ENCODE data around the gene KCTD14.
"Not testable (repeated sequence)": the region's sequence is repeated elsewhere in the genome, so short reads cannot be mapped to it uniquely, and the experiment has no call there.

Gene KCTD14

DNA sequence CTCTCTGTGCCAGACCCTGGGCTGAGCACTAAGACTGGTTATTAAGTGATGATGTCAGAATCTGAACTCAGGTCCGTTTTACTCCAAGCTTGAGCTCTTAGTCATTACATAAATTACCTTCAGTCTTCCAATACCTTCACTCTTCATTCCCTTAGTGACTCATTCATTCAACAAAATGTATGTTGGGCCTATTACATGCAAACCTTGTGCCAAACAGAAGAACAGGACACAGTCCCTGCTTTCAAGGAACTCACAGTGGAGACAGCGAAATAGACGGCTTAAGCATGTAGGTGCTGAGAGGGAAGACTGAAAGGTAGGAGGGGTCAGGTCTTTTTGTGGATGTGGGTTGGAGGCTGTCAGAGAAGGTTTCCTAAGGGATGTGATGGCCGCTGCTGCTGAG lies 3.3 kb downstream of the KCTD14 start:
- H3K27me3 ChIP-seq (ENCODE audit: insufficient read depth, low read depth) = no peaks in the 10 kb centered on the region
- H3K79me2 ChIP-seq (ENCODE audit: insufficient read depth, low read depth) = no peaks in the 10 kb centered on the region
- TF ChIP-seq, protein P1, sequence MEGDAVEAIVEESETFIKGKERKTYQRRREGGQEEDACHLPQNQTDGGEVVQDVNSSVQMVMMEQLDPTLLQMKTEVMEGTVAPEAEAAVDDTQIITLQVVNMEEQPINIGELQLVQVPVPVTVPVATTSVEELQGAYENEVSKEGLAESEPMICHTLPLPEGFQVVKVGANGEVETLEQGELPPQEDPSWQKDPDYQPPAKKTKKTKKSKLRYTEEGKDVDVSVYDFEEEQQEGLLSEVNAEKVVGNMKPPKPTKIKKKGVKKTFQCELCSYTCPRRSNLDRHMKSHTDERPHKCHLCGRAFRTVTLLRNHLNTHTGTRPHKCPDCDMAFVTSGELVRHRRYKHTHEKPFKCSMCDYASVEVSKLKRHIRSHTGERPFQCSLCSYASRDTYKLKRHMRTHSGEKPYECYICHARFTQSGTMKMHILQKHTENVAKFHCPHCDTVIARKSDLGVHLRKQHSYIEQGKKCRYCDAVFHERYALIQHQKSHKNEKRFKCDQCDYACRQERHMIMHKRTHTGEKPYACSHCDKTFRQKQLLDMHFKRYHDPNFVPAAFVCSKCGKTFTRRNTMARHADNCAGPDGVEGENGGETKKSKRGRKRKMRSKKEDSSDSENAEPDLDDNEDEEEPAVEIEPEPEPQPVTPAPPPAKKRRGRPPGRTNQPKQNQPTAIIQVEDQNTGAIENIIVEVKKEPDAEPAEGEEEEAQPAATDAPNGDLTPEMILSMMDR (conservative IDR thresholded peaks at IDR 0.05; ENCODE audit: low read depth, low read length) = no peak
- no peak overlapping the region for H2AFZ ChIP-seq (ENCODE audit: low read depth)
- H3K9ac ChIP-seq = no peak overlapping the region
- H3K4me3 ChIP-seq (IDR thresholded peaks at IDR 0.05; ENCODE audit: insufficient read depth, low read depth, low read length) = no peak overlapping the region
- no peak overlapping the region for H3K4me2 ChIP-seq
- H3K27ac ChIP-seq = no peak overlapping the region
- H3K36me3 ChIP-seq (ENCODE audit: insufficient read depth) = no peaks in the 10 kb centered on the region
- no peaks in the 10 kb centered on the region for H4K20me1 ChIP-seq (ENCODE audit: insufficient read depth)
- no peaks in the 10 kb centered on the region for H3K4me1 ChIP-seq (ENCODE audit: low read depth, poor library complexity, severe bottlenecking)

DNA sequence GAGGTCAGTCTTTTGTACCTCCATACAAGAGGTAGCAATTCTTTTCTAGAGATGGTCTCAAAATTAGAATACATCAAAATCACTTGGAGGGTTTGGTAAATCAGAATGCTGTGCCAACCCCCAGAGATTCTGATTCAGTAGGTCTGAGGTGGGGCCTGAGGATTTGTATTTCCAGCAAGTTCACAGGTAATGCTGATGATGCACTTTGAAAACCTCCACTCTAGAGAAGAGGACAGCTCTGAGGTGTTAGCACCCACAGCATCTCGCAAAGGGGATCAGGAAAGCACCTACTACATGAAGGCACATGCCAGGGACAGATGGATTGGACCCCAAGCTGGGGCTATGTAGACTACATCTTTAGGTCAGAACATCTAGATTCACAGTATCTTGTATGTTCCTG lies 7.2 kb downstream of the KCTD14 start:
- no peaks in the 10 kb centered on the region for H4K20me1 ChIP-seq (ENCODE audit: insufficient read depth)
- H3K4me2 ChIP-seq = no peak overlapping the region
- H3K36me3 ChIP-seq (ENCODE audit: insufficient read depth) = no peaks in the 10 kb centered on the region
- no peak overlapping the region for H3K9ac ChIP-seq
- no peaks in the 10 kb centered on the region for H3K27me3 ChIP-seq (ENCODE audit: insufficient read depth, low read depth)
- no peak overlapping the region for H3K27ac ChIP-seq
- no peak overlapping the region for H2AFZ ChIP-seq (ENCODE audit: low read depth)
- H3K79me2 ChIP-seq (ENCODE audit: insufficient read depth, low read depth) = no peaks in the 10 kb centered on the region
- TF ChIP-seq, protein P1 (conservative IDR thresholded peaks at IDR 0.05; ENCODE audit: low read depth, low read length) = no peak
- no peak overlapping the region for H3K4me3 ChIP-seq (IDR thresholded peaks at IDR 0.05; ENCODE audit: insufficient read depth, low read depth, low read length)
- no peaks in the 10 kb centered on the region for H3K4me1 ChIP-seq (ENCODE audit: low read depth, poor library complexity, severe bottlenecking)

GRCh38 chr11:78014937-78015520 lies 8.0 kb downstream of the KCTD14 start:
- H4K20me1 ChIP-seq (ENCODE audit: insufficient read depth); H2AFZ ChIP-seq (ENCODE audit: low read depth); H3K27ac ChIP-seq; H3K9ac ChIP-seq; H3K4me1 ChIP-seq (ENCODE audit: low read depth, poor library complexity, severe bottlenecking); H3K27me3 ChIP-seq (ENCODE audit: insufficient read depth, low read depth); H3K4me2 ChIP-seq; H3K4me3 ChIP-seq (IDR thresholded peaks at IDR 0.05; ENCODE audit: insufficient read depth, low read depth, low read length); H3K79me2 ChIP-seq (ENCODE audit: insufficient read depth, low read depth); H3K36me3 ChIP-seq (ENCODE audit: insufficient read depth): not testable (repeated sequence)

- H3K4me1 ChIP-seq (ENCODE audit: low read depth, poor library complexity, severe bottlenecking) = no peaks in the 10 kb centered on the region
- H3K9ac ChIP-seq = no peak overlapping the region
- H3K4me3 ChIP-seq (IDR thresholded peaks at IDR 0.05; ENCODE audit: insufficient read depth, low read depth, low read length) = no peak overlapping the region
- TF ChIP-seq, protein P1 (conservative IDR thresholded peaks at IDR 0.05; ENCODE audit: low read depth, low read length) = no peak
- no peaks in the 10 kb centered on the region for H4K20me1 ChIP-seq (ENCODE audit: insufficient read depth)
- no peaks in the 10 kb centered on the region for H3K27me3 ChIP-seq (ENCODE audit: insufficient read depth, low read depth)
- H3K4me2 ChIP-seq = no peak overlapping the region
- no peaks in the 10 kb centered on the region for H3K79me2 ChIP-seq (ENCODE audit: insufficient read depth, low read depth)
- no peak overlapping the region for H3K27ac ChIP-seq
- H3K36me3 ChIP-seq (ENCODE audit: insufficient read depth) = no peaks in the 10 kb centered on the region
- no peak overlapping the region for H2AFZ ChIP-seq (ENCODE audit: low read depth)
Observed at GRCh38 chr11:78011301-78011700, 11.8 kb downstream of the KCTD14 start.

DNA sequence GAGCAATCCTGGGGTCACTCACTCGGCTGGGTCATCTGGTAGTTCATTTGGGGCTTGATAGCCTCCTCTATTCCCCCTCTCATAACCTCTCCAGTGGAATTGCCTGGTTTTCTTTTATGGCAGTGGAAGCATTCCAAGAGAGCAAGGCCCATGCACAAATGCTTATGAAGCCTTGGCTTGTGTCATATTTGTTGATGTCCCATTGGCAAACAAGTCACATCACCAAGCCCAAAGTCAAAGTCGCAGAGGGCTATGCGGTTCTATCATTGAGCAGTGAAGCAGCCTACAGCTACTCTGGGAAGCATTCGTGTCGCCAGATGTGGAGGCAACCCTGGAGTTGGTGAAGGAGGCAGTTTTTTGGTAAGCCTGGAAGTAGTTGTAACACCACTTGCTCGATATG lies 12.3 kb downstream of the KCTD14 start:
- Histone ChIP-seq H3K79me2 (ENCODE audit: insufficient read depth, low read depth) (no peaks in the 10 kb centered on the region), H3K4me2 (no peak overlapping the region), H3K4me3 (IDR thresholded peaks at IDR 0.05; ENCODE audit: insufficient read depth, low read depth, low read length) (no peak overlapping the region), H3K27ac (no peak overlapping the region), H4K20me1 (ENCODE audit: insufficient read depth) (no peaks in the 10 kb centered on the region), H3K4me1 (ENCODE audit: low read depth, poor library complexity, severe bottlenecking) (no peaks in the 10 kb centered on the region), H3K9ac (no peak overlapping the region), H3K36me3 (ENCODE audit: insufficient read depth) (no peaks in the 10 kb centered on the region), H3K27me3 (ENCODE audit: insufficient read depth, low read depth) (no peaks in the 10 kb centered on the region), H2AFZ (ENCODE audit: low read depth) (no peak overlapping the region)
- TF ChIP-seq, protein P1 (conservative IDR thresholded peaks at IDR 0.05; ENCODE audit: low read depth, low read length) = no peak

Measured in KMS-11 (cell line).